PC-3 (cell line): Measurements from ENCODE around the gene TNFRSF6B. TPM values are rescaled to one million over a fixed set of nuclear protein-coding genes. Genes with fewer than 3 reads are reported as not detected.

Experiments
- ATAC-seq: fragments of 200-7000 bp; cut with Tn5 transposase; 2 replicates; pipeline ENCODE4 v1.9.1; 2020; ENCODE audit warnings: mild to moderate bottlenecking, moderate library complexity
- BruUV-seq: library from RNA; stranded (reverse); fragments of 400-500 nt; replicated peaks from 2 replicates; lab custom pipeline; 2021; lab: Mats Ljungman, UMichigan
- CTCF ChIA-PET: fragments of 300-600 bp; sonication (Branson Sonifier 250); formaldehyde crosslinking; loops from one replicate; lab custom pipeline; 2022; ENCODE audit warnings: antibody characterized with exemption; lab: Charles Lee
- POLR2A ChIA-PET: fragments of 300-600 bp; sonication (Branson Sonifier 250); formaldehyde crosslinking; loops from one replicate; lab custom pipeline; 2022; ENCODE audit warnings: antibody characterized with exemption; ENCODE audit not compliant: unreplicated experiment; lab: Charles Lee
- DNase-seq: peaks from one replicate; pipeline ENCODE4 v3.0.0-alpha.2; 2015
- H2AFZ ChIP-seq: fragments of 300-600 bp; sonication (generic); 2 replicates; pipeline ENCODE4 v1.6.0; 2016; ENCODE audit warnings: antibody characterized with exemption, low read length
- H3F3A ChIP-seq: fragments of 300-600 bp; sonication (generic); one replicate; pipeline ENCODE4 v1.6.0; 2017; ENCODE audit warnings: antibody characterized with exemption, low read length, control low read depth, mild to moderate bottlenecking; ENCODE audit not compliant: unreplicated experiment
- H3K27ac ChIP-seq: fragments of 300-600 bp; sonication (generic); 2 replicates; pipeline ENCODE4 v1.5.1; 2016; ENCODE audit warnings: mild to moderate bottlenecking, low read length
- H3K27me3 ChIP-seq: fragments of 300-600 bp; sonication (generic); 2 replicates; pipeline ENCODE4 v1.6.1; 2016; ENCODE audit warnings: low read length, mixed read lengths
- H3K36me3 ChIP-seq: fragments of 300-600 bp; sonication (generic); 2 replicates; pipeline ENCODE4 v1.6.1; 2016; ENCODE audit warnings: low read depth, mixed run types, low read length, mixed read lengths
- H3K4me1 ChIP-seq: fragments of 300-600 bp; sonication (generic); 2 replicates; pipeline ENCODE4 v1.5.1; 2016; ENCODE audit warnings: low read length; ENCODE audit not compliant: insufficient read depth
- H3K4me2 ChIP-seq: fragments of 300-600 bp; sonication (generic); 2 replicates; pipeline ENCODE4 v1.6.0; 2016; ENCODE audit warnings: low read length
- H3K4me3 ChIP-seq: fragments of 300-600 bp; sonication (generic); 2 replicates; pipeline ENCODE4 v1.5.1; 2016; ENCODE audit warnings: mild to moderate bottlenecking, low read length, mixed read lengths
- H3K79me2 ChIP-seq: fragments of 300-600 bp; sonication (generic); 2 replicates; pipeline ENCODE4 v1.6.1; 2017; ENCODE audit warnings: low read length, mixed read lengths
- H3K9ac ChIP-seq: fragments of 300-600 bp; sonication (generic); 2 replicates; pipeline ENCODE4 v1.6.0; 2016; ENCODE audit warnings: mild to moderate bottlenecking, low read length
- H3K9me2 ChIP-seq: fragments of 300-600 bp; sonication (generic); replicated peaks from 2 replicates; pipeline ENCODE4 v1.6.1; 2016; ENCODE audit warnings: mixed run types, low read length, mixed read lengths
- H3K9me3 ChIP-seq: fragments of 300-600 bp; sonication (generic); 2 replicates; pipeline ENCODE4 v1.6.1; 2016; ENCODE audit warnings: low read length, mixed read lengths
- H4K20me1 ChIP-seq: fragments of 300-600 bp; sonication (generic); 2 replicates; pipeline ENCODE4 v1.6.1; 2016; ENCODE audit warnings: low read length, mixed read lengths
- EZH2 ChIP-seq: fragments of 300-600 bp; sonication (generic); IDR thresholded peaks from one replicate; pipeline ENCODE4 v1.6.1; 2017; ENCODE audit warnings: antibody characterized with exemption, mild to moderate bottlenecking, low read length; ENCODE audit not compliant: unreplicated experiment
- EZH2phosphoT487 ChIP-seq: fragments of 300-600 bp; sonication (generic); IDR thresholded peaks from 2 replicates; pipeline ENCODE4 v1.6.1; 2018; ENCODE audit warnings: mild to moderate bottlenecking, antibody characterized with exemption, low read length, borderline replicate concordance
- intact Hi-C: fragments of 100-400 bp; cut with micrococcal nuclease; formaldehyde crosslinking; loops from 2 replicates; pipeline ENCODE4 v1.9.0; 2023
- total RNA-seq: library from RNA; depleted of rRNA; stranded (reverse); fragments of >200 nt; gene quantifications from 2 replicates; pipeline ENCODE4 v1.2.3, GENCODE V29; 2014
- TF ChIP-seq, protein P1 (sequence below): fragments of 300-600 bp; sonication (generic); conservative IDR thresholded peaks from 2 replicates; pipeline ENCODE4 v1.5.1; 2017; ENCODE audit warnings: antibody characterized with exemption, low read depth, mild to moderate bottlenecking, low read length

Gene TNFRSF6B
- total RNA-seq, 1 experiment from 2014 or later, result 41.6 TPM

DNA sequence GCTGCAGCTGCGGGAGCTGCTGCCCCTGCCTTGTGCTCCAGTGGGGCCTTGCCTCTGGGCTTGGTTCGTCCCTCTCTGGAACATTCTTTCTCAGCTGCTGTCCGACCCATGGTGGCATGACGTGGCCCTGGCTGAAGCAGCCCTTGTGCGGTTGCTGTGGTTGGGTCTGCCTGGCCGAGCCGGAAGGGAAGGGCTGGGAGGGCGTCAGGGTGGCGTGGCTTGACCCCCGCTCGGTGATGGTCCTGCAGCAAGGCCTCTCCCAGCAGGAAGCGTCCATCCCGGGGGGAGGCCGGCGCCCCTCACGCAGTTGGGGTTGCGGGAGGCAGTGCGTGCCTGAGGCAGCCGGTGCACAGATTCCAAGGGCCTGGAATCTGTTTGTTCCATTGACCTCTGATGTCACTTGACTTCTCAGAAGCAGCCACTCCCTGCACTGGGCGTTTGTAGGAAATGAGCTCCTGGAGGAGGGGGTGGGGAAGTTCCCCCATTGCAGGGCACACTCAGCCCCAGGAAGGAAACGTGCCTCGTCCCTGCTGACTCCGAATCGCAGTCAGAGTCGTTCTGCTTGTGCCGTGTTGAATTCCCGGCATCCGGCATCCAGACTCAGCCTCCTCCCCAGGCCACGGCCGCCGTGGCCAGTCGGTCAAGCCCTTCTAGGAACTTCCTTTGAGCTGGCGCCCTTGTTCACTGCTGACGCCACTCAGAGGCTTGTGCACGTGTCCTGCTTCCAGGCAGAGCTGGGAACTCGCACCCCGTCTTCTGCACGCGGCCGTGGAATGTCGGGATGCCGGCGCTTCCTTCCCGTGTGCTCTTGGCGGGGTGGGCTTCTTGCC lies 9.7 kb upstream of the TNFRSF6B start:
- CTCF ChIA-PET, result interaction anchor here (0.6 to 0.8 kb wide), 2 partner anchors 28 to 45 kb away, joined by 3 to 6 read pairs; no protein-coding TSS in a partner anchor
- BruUV-seq, result no TSS peak
- DNase-seq (peak; percentile 38), ATAC-seq (peak; percentile 14)
- Histone ChIP-seq H3K4me2 (no peak overlapping the region), H3K4me3 (no peak overlapping the region), H3K27ac (peak overlapping the region; percentile 26), H3K9me3 (no peaks in the 10 kb centered on the region), H3K36me3 (peaks cover 2% of the 10 kb centered on the region), H3K27me3 (no peaks in the 10 kb centered on the region), H3K9ac (no peak overlapping the region), H3F3A (no peaks in the 10 kb centered on the region), H4K20me1 (no peaks in the 10 kb centered on the region), H2AFZ (no peak overlapping the region), H3K4me1 (peaks cover 28% of the 10 kb centered on the region), H3K9me2 (no peaks in the 10 kb centered on the region), H3K79me2 (peaks cover 7% of the 10 kb centered on the region)
- POLR2A ChIA-PET, result interaction anchor here (0.6 kb wide), 2 partner anchors 45 to 72 kb away, joined by 4 to 5 read pairs; no protein-coding TSS in a partner anchor
- TF ChIP-seq, protein P1, sequence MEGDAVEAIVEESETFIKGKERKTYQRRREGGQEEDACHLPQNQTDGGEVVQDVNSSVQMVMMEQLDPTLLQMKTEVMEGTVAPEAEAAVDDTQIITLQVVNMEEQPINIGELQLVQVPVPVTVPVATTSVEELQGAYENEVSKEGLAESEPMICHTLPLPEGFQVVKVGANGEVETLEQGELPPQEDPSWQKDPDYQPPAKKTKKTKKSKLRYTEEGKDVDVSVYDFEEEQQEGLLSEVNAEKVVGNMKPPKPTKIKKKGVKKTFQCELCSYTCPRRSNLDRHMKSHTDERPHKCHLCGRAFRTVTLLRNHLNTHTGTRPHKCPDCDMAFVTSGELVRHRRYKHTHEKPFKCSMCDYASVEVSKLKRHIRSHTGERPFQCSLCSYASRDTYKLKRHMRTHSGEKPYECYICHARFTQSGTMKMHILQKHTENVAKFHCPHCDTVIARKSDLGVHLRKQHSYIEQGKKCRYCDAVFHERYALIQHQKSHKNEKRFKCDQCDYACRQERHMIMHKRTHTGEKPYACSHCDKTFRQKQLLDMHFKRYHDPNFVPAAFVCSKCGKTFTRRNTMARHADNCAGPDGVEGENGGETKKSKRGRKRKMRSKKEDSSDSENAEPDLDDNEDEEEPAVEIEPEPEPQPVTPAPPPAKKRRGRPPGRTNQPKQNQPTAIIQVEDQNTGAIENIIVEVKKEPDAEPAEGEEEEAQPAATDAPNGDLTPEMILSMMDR, result no peak
- TF ChIP-seq EZH2 (no peak), EZH2phosphoT487 (no peak)
- intact Hi-C loops, result no loop called here

DNA sequence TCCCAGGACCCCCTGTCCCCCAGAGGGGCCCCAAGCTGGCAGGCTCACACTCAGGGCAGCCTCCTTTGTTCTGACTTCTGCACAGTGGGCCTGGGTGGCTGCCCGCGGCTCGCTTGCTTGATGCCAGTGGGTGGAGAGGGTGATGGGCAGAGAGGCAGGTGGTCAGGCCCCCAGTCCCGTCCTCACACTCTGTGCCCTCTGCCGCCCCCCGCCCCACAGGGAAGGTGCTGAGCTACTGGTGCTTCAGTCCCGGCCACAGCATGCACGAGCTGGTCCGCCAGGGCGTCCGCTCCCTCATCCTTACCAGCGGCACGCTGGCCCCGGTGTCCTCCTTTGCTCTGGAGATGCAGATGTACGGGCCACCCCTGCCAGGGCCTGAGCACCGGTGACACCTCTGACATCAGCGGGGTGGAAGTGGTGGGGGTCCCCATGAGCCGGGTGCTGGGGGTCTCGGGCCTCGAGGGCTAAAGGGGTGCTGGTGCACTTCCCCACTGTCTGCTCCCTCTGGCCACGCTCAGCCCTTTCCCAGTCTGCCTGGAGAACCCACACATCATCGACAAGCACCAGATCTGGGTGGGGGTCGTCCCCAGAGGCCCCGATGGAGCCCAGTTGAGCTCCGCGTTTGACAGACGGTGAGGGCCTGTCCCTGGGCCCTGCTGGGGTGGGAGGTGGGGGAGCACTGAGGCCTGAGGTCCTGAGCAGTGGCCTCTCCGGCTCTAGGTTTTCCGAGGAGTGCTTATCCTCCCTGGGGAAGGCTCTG lies 8.9 kb upstream of the TNFRSF6B start:
- peaks cover 22% of the 10 kb centered on the region for H3K4me1 ChIP-seq
- no peak overlapping the region for H3K27ac ChIP-seq
- no peaks in the 10 kb centered on the region for H4K20me1 ChIP-seq
- H3K9me3 ChIP-seq, result no peaks in the 10 kb centered on the region
- no peak overlapping the region for H3K4me3 ChIP-seq
- ChIA-PET POLR2A (interaction anchor here (0.6 kb wide), 1 partner anchor 46 kb away, joined by 4 read pairs; no protein-coding TSS in a partner anchor), CTCF (interaction anchor here (0.6 to 0.8 kb wide), 2 partner anchors 29 to 46 kb away, joined by 3 to 6 read pairs; no protein-coding TSS in a partner anchor)
- no peak overlapping the region for H2AFZ ChIP-seq
- intact Hi-C loops, result no loop called here
- no peaks in the 10 kb centered on the region for H3F3A ChIP-seq
- no peaks in the 10 kb centered on the region for H3K9me2 ChIP-seq
- H3K36me3 ChIP-seq, result no peaks in the 10 kb centered on the region; the same call in 1 of the 2 replicates
- BruUV-seq, result no TSS peak
- no peaks in the 10 kb centered on the region for H3K27me3 ChIP-seq
- ATAC-seq (no peak), DNase-seq (no peak)
- TF ChIP-seq EZH2 (no peak), EZH2phosphoT487 (no peak)
- TF ChIP-seq, protein P1, result no peak
- H3K4me2 ChIP-seq, result no peak overlapping the region
- peaks cover 7% of the 10 kb centered on the region for H3K79me2 ChIP-seq
- H3K9ac ChIP-seq, result no peak overlapping the region
